Neural cell (in vitro differentiated cells): ENCODE data around the gene SIK3. TPM values are rescaled to one million over a fixed set of nuclear protein-coding genes. Genes with fewer than 3 reads are reported as not detected.
"Not testable (repeated sequence)": the region's sequence is repeated elsewhere in the genome, so short reads cannot be mapped to it uniquely, and the experiment has no call there.

Experiments used
- H2AFZ ChIP-seq: fragments of 200-600, 300-800 bp; sonication (generic), shearing (Covaris generic); 2 replicates; pipeline ENCODE4 v1.6.0; 2014; ENCODE audit warnings: low read depth, mild to moderate bottlenecking, antibody characterized with exemption, low read length, moderate library complexity
- H3F3A ChIP-seq: fragments of 200-600 bp; shearing (Covaris generic); 2 replicates; pipeline ENCODE4 v1.6.1; 2016; ENCODE audit warnings: mild to moderate bottlenecking, moderate library complexity, mixed read lengths, antibody characterized with exemption, low read length; ENCODE audit not compliant: insufficient read depth, poor library complexity, severe bottlenecking
- H3K27ac ChIP-seq: fragments of 200-600, 300-800 bp; sonication (generic), shearing (Covaris generic); 2 replicates; pipeline ENCODE4 v1.5.1; 2014; ENCODE audit warnings: mild to moderate bottlenecking, low read length, moderate library complexity
- H3K27me3 ChIP-seq: fragments of 300-800, 200-600 bp; sonication (generic), shearing (Covaris generic); 2 replicates; pipeline ENCODE4 v1.6.0; 2014; ENCODE audit warnings: mild to moderate bottlenecking, low read depth, low read length, moderate library complexity; ENCODE audit not compliant: insufficient read depth
- H3K36me3 ChIP-seq: fragments of 300-800, 200-600 bp; sonication (generic), shearing (Covaris generic); 2 replicates; pipeline ENCODE4 v1.5.1; 2014; ENCODE audit warnings: mild to moderate bottlenecking, antibody characterized with exemption, low read length, moderate library complexity; ENCODE audit not compliant: insufficient read depth
- H3K4me2 ChIP-seq: fragments of 300-800, 200-600 bp; sonication (generic), shearing (Covaris generic); 2 replicates; pipeline ENCODE4 v1.6.0; 2014; ENCODE audit warnings: mild to moderate bottlenecking, low read length
- H3K4me3 ChIP-seq: fragments of 300-800, 200-600 bp; sonication (generic), shearing (Covaris generic); 2 replicates; pipeline ENCODE4 v1.5.1; 2014; ENCODE audit warnings: mild to moderate bottlenecking, low read length, moderate library complexity
- H3K79me2 ChIP-seq: fragments of 200-600 bp; shearing (Covaris generic); replicated peaks from 2 replicates; pipeline ENCODE4 v1.6.0; 2014; ENCODE audit warnings: mild to moderate bottlenecking, low read length, moderate library complexity; ENCODE audit not compliant: insufficient read depth
- H3K9ac ChIP-seq: fragments of 300-800, 200-600 bp; sonication (generic), shearing (Covaris generic); 2 replicates; pipeline ENCODE4 v1.6.1; 2016; ENCODE audit warnings: mild to moderate bottlenecking, low read length, mixed read lengths
- H3K9me2 ChIP-seq: fragments of 200-600 bp; shearing (Covaris generic); 2 replicates; pipeline ENCODE4 v1.6.1; 2016; ENCODE audit warnings: mild to moderate bottlenecking, low read length, mixed read lengths; ENCODE audit not compliant: insufficient read depth
- H3K9me3 ChIP-seq: fragments of 200-600, 300-800 bp; sonication (generic), shearing (Covaris generic); 2 replicates; pipeline ENCODE4 v1.6.1; 2016; ENCODE audit warnings: mild to moderate bottlenecking, mixed run types, low read length, moderate library complexity, mixed read lengths
- H4K20me1 ChIP-seq: fragments of 200-600 bp; shearing (Covaris generic); 2 replicates; pipeline ENCODE4 v1.6.1; 2016; ENCODE audit warnings: mild to moderate bottlenecking, mixed run types; ENCODE audit not compliant: insufficient read depth
- EP300 ChIP-seq: fragments of 450-650 bp; conservative IDR thresholded peaks from 2 replicates; pipeline ENCODE4 v1.6.1; 2014; ENCODE audit warnings: antibody characterized with exemption, mild to moderate bottlenecking, moderate library complexity; ENCODE audit not compliant: poor library complexity, severe bottlenecking
- EZH2 ChIP-seq: fragments of 200-600, 300-800 bp; shearing (Covaris generic), sonication (generic); IDR thresholded peaks from 2 replicates; pipeline ENCODE4 v1.6.1; 2014; ENCODE audit warnings: antibody characterized with exemption, low read length, borderline replicate concordance, mild to moderate bottlenecking; ENCODE audit not compliant: insufficient read depth, poor library complexity, severe bottlenecking
- MXI1 ChIP-seq: fragments of 450-650 bp; conservative IDR thresholded peaks from 2 replicates; pipeline ENCODE4 v1.6.1; 2014; ENCODE audit warnings: antibody characterized with exemption, mild to moderate bottlenecking; ENCODE audit not compliant: poor library complexity, severe bottlenecking
- POLR2AphosphoS5 ChIP-seq: IDR thresholded peaks from 2 replicates; pipeline ENCODE4 v1.6.1; 2012
- RAD21 ChIP-seq: fragments of 450-650 bp; conservative IDR thresholded peaks from 2 replicates; pipeline ENCODE4 v1.6.1; 2014; ENCODE audit warnings: antibody characterized with exemption, mild to moderate bottlenecking, moderate library complexity
- REST ChIP-seq: IDR thresholded peaks from 2 replicates; pipeline ENCODE4 v1.6.1; 2012; ENCODE audit warnings: borderline replicate concordance
- SMC3 ChIP-seq: fragments of 450-650 bp; conservative IDR thresholded peaks from 2 replicates; pipeline ENCODE4 v1.6.1; 2014; ENCODE audit warnings: antibody characterized with exemption, mild to moderate bottlenecking, moderate library complexity; ENCODE audit not compliant: poor library complexity
- TAF1 ChIP-seq: IDR thresholded peaks from 2 replicates; pipeline ENCODE4 v1.6.1; 2012; ENCODE audit warnings: low read depth
- polyA plus RNA-seq: library from polyadenylated mRNA; depleted of rRNA; stranded (reverse); fragments of >200 nt; gene quantifications from 2 replicates; pipeline ENCODE4 v1.2.3, GENCODE V29; 2014
- TF ChIP-seq, protein P1 (sequence below): fragments of 450-650 bp; IDR thresholded peaks from 2 replicates; pipeline ENCODE4 v1.5.1; 2014; ENCODE audit warnings: antibody characterized with exemption, mild to moderate bottlenecking, moderate library complexity; ENCODE audit not compliant: poor library complexity, severe bottlenecking

SIK3 gene
- polyA plus RNA-seq, 1 donor from 2014 or later = 11.2 TPM

- Histone ChIP-seq H3K79me2 (no peaks in the 10 kb centered on the region), H3K27me3 (no peaks in the 10 kb centered on the region), H3K4me3 (no peak overlapping the region), H3K9me3 (no peaks in the 10 kb centered on the region), H3K9me2 (no peaks in the 10 kb centered on the region), H4K20me1 (no peaks in the 10 kb centered on the region), H3K36me3 (no peaks in the 10 kb centered on the region), H3K4me2 (no peak overlapping the region), H3K9ac (no peak overlapping the region), H3K27ac (no peak overlapping the region), H2AFZ (no peak overlapping the region), H3F3A (no peaks in the 10 kb centered on the region)
- TF ChIP-seq POLR2AphosphoS5 (no peak), MXI1 (no peak)
These were observed 294.2 kb downstream of the SIK3 start for GRCh38 chr11:116804001-116804400.

DNA sequence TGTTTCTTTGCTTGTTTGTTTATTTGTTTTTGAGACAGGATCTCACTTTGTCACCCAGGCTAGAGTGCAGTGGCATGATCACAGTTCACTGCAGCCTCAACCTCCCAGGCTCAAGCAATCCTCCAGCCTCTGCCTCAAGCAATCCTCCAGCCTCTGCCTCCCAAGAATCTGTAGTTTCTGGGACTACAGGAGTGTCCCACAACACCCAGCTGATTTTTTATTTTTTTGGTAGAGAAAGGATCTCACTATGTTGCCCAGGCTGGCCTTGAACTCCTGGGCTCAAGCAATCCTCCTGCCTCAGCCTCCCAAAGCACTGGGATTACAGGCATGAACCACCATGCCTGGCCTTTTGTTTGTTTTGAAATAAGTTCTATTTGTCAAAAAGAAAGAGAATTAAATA lies 296.6 kb downstream of the SIK3 start:
- not testable (repeated sequence) for H3K27me3 ChIP-seq, H3K4me2 ChIP-seq, H3K9ac ChIP-seq, H3K36me3 ChIP-seq, H3K79me2 ChIP-seq, H3K9me2 ChIP-seq, H3F3A ChIP-seq, H3K27ac ChIP-seq, H3K4me3 ChIP-seq, H2AFZ ChIP-seq, H4K20me1 ChIP-seq, H3K9me3 ChIP-seq

DNA sequence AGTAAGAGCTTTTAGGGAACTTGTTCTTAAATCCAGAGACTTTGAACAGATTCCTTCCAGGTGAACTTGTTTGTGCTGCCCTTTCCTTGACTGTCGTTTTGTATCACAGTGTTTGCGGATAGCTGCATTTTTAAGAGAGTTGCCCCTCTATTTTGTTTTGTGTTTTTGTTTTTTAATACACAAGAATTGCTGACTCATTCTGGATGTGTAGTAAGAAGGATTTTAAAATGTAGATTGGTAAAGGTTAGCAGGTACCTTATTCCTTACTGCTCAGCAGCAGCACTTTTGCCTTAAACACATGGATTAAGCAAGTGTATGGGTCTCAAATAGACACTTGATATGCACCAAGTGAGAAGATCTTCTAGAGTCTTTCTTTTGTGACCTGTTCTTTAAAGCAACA lies 297.6 kb downstream of the SIK3 start:
- Histone ChIP-seq H3K4me2 (no peak overlapping the region), H3F3A (no peaks in the 10 kb centered on the region), H3K4me3 (no peak overlapping the region), H2AFZ (no peak overlapping the region), H3K27ac (no peak overlapping the region), H3K9ac (no peak overlapping the region), H3K9me2 (no peaks in the 10 kb centered on the region), H3K79me2 (no peaks in the 10 kb centered on the region), H3K9me3 (no peaks in the 10 kb centered on the region), H4K20me1 (no peaks in the 10 kb centered on the region), H3K27me3 (no peaks in the 10 kb centered on the region), H3K36me3 (no peaks in the 10 kb centered on the region)
- TF ChIP-seq POLR2AphosphoS5 = no peak
- TF ChIP-seq REST = no peak

DNA sequence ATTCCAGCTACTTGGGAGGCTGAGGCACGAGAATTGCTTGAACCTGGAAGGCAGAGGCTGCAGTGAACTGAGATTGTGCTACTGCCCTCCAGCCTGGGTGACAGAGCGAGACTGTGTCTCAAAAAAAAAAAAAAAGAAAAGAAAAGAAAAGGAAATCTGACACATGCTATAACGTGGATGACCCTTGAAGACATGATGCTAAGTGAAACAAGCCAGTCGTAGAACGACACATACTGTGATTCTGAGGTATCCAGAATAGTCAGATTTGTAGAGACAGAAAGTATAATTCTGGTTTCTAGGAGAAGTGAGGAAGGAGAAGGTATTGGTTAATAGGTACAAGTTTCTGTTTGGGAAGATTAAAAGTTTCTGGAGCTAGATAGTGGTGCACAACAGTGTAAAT lies 299.9 kb downstream of the SIK3 start:
- no peaks in the 10 kb centered on the region for H3K79me2 ChIP-seq
- H3K36me3 ChIP-seq = no peaks in the 10 kb centered on the region
- no peaks in the 10 kb centered on the region for H3K9me3 ChIP-seq
- H4K20me1 ChIP-seq = no peaks in the 10 kb centered on the region
- H3F3A ChIP-seq = no peaks in the 10 kb centered on the region
- no peak for TF ChIP-seq REST
- TF ChIP-seq MXI1 = no peak
- TF ChIP-seq EZH2 = no peak
- TF ChIP-seq POLR2AphosphoS5 = no peak
- no peak for TF ChIP-seq RAD21
- TF ChIP-seq SMC3 = no peak
- no peak for TF ChIP-seq TAF1
- TF ChIP-seq EP300 = no peak
- TF ChIP-seq, protein P1, sequence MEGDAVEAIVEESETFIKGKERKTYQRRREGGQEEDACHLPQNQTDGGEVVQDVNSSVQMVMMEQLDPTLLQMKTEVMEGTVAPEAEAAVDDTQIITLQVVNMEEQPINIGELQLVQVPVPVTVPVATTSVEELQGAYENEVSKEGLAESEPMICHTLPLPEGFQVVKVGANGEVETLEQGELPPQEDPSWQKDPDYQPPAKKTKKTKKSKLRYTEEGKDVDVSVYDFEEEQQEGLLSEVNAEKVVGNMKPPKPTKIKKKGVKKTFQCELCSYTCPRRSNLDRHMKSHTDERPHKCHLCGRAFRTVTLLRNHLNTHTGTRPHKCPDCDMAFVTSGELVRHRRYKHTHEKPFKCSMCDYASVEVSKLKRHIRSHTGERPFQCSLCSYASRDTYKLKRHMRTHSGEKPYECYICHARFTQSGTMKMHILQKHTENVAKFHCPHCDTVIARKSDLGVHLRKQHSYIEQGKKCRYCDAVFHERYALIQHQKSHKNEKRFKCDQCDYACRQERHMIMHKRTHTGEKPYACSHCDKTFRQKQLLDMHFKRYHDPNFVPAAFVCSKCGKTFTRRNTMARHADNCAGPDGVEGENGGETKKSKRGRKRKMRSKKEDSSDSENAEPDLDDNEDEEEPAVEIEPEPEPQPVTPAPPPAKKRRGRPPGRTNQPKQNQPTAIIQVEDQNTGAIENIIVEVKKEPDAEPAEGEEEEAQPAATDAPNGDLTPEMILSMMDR = no peak
- no peak overlapping the region for H2AFZ ChIP-seq
- H3K27me3 ChIP-seq = no peaks in the 10 kb centered on the region
- no peak overlapping the region for H3K9ac ChIP-seq
- no peak overlapping the region for H3K4me3 ChIP-seq
- no peaks in the 10 kb centered on the region for H3K9me2 ChIP-seq
- no peak overlapping the region for H3K27ac ChIP-seq
- no peak overlapping the region for H3K4me2 ChIP-seq
